Frontal cortex (tissue), 4 donors: ENCODE results near the gene CCDC187. TPM values are rescaled to one million over a fixed set of nuclear protein-coding genes. Genes with fewer than 3 reads are reported as not detected.

Source experiments
- DNase-seq, 2 donors: peaks; one replicate each; pipeline ENCODE4 v3.0.0; 2012; ENCODE audit warnings: low spot score in 2 of 2
- FAIRE-seq: peaks from 2 replicates; lab custom pipeline; 2012; peaks lifted over from hg19 to GRCh38; lab: Jason Lieb, UNC
- total RNA-seq: library from RNA; depleted of rRNA; stranded (reverse); fragments of >200 nt; gene quantifications from one replicate; pipeline ENCODE4 v1.2.3, GENCODE V29; 2014
- donor health status: control.
- donor health status: control.
- donor health status: control.

Gene CCDC187
- total RNA-seq, 1 donor from 2014 or later, result 0.41 TPM

GRCh38 chr9:136260521-136260920 is 43.4 kb downstream of the CCDC187 start:
- FAIRE-seq, result no peak

DNA sequence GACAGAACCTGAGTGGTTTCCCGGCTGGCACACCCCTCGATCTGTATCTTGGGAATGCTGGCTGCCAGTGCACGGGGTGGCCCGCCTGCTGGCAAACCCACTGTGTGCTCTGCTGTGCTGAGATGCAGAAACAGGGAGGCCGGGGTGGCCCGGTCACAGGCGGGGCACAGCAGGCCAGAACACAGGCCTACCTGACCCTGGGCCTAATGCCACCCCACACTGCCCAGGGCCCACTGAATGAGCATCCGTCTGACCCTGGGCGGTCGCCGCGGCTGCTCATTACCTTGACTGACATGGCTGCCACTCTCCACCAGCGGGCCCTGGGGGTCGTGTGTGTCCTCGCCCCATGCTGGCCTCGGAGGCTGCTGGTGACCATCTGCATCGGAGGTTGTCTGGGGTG is 44.1 kb downstream of the CCDC187 start:
- DNase-seq (no peak), FAIRE-seq (no peak)

More at GRCh38 chr9:136260521-136260920, 43.4 kb downstream of the CCDC187 start:
- no peak for DNase-seq

DNA sequence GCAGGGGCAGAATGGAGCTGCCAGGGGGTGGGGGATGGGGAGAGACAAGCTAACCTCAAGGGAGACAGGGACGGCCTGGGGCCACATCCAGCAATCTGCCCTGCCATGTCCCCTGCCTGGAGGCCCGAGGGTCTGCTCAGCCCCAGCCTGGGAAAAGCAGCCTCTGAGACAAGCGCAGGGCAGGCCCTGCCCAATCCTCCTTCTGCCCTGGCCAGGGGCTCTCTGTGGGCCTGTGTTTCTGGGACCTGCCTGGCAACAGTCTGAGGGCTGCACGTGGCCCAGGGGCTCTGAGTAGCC is 44.4 kb downstream of the CCDC187 start:
- no peak for DNase-seq
- FAIRE-seq, result no peak

- FAIRE-seq (no peak), DNase-seq (no peak)
Measured at GRCh38 chr9:136258786-136259516, 44.9 kb downstream of the CCDC187 start.

DNA sequence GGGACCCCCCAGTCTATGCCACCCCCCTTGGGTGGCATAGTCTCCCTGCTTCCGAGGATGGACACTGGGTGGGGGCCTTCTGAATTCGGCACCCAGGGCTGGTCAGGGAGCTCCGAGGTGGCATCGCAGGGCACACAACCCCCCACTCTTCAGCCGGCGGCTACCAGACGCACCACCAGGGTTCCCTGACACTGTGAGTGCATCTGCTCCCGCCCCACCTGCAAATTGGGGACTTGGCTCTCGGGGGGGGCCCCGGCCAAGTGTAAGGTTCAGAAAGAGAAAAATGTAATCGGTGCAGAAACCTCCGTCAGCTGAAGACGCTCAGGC is 45.6 kb downstream of the CCDC187 start:
- FAIRE-seq, result no peak

DNA sequence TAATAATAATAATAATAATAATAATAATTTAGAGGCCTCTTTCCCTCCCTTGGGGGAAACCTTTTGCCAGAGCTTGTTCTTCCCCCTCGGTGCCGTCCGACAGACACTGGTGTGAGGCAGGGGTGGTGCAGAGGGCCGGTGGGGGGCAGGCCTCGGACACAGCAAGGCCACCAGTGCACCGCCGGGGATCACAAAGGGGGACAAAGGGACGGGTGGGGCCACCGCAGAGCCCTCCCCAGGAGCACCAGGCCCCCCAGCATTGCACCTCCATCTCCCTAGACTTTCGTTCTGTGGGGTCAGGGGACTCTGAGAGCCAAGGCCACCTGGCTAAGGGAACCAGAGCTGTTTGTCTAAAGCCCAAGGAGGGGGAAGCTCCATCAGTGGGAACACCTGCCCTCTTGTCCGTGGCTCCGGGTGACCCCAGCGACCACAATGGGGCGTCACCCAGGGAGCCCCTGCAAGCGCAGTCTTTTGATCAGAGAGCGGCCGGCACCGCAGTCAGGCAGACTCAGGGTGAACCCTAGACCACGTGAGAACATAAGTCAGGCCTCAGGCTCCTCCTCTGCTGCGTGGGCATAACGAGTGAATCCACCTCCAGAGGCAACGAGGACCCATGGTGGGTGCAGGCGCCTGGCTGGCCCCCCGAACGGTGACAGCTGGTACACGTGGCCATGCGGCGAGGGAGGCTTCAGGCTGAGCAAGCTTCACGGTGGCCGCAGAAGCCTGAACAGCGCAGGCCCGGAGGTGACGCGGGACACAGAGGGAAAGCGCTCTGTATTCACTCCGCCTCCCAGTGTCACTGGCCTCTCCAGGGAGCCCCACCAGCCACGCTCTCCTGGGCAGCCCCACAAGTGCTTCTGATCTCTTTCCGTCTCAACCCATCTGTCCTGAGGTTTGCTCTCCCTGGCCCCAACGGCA is 46.3 kb downstream of the CCDC187 start:
- FAIRE-seq (no peak), DNase-seq (no peak)

More for the DNA sequence above, 45.6 kb downstream of the CCDC187 start:
- no peak for DNase-seq

- FAIRE-seq, result no peak
- no peak for DNase-seq
Measured at GRCh38 chr9:136255896-136256890, 47.7 kb downstream of the CCDC187 start.

DNA sequence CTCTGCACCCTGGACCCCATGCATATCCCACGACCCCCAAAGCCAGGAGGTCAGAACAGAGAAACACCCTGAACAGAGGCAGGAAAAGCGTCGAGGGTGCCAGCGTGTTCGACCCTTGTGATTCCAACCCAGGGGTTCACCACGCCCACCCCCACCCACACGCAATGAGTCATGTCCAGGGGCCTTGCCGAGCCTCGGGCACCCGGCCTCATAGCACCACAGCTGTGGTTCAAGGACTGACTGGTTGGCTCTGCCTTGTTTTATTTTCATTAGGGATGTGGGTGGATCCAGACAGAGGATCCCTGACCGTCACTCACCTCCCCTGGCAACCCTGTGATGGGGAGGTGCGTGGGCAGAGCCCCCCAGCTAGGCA is 48.7 kb downstream of the CCDC187 start:
- no peak for FAIRE-seq
- DNase-seq, result no peak

GRCh38 chr9:136254381-136255165 is 49.3 kb downstream of the CCDC187 start:
- DNase-seq (no peak), FAIRE-seq (no peak)

DNA sequence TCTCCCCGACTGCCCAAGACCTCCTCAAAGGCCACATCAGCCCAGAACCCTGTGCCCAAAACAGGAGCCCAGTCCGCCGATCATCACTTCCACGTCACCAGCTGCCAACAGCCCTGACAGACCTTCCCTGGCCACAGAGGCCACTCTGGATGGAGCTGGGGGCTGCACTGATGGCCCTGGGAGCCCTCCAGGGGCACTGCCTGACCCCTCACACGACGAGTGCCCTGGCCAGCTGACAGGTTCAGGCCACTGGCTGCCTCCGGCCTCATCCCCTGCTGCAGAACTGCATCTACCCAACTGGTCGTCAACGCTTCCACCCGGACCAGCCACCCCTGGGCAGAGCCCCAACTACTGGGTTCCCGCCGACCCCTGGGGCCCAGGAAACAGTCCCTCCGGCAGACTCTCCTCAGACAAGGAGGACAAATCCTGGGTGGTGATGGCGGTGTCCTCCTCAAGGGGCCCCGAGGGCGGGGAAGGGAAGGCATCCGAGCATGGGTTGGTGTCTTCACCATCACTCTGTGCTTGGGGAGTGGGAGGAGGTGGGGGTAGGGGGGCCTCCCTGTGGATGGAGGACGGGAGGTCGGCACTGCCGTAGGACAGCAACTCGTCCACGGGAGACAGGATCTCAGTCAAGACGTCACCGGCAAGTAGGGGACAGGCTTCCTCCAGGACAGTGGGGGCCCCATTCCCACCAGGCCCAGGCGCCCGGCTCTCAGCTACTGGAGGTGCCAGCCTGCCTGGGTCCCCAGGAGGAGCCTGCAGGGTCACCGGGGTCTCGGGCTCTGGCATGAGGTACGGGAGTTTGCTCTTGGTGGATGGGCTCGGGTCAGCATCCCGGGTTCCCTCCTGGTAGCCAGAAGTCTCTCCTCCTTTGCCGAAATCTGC is 50.4 kb downstream of the CCDC187 start:
- no peak for FAIRE-seq
- no peak for DNase-seq

- FAIRE-seq (no peak), DNase-seq (no peak)
Measured at GRCh38 chr9:136252846-136253245, 51.0 kb downstream of the CCDC187 start.

DNA sequence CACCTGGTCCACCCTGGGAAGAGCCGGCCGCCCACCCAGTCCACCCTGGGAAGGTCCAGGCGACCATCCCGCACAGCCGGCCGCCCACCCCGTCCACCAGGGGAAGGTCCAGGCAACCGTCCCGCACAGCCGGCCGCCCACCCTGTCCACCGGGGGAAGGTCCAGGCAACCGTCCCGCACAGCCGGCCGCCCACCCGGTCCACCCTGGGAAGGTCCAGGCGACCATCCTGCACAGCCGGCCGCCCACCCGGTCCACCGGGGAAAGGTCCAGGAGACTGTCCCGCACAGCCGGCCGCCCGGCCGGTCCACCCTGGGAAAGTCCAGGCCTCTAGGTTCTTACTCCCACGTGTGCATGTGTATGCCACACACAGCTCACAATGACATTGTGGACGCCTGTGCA is 51.6 kb downstream of the CCDC187 start:
- DNase-seq, result no peak
- FAIRE-seq, result no peak

- no peak for FAIRE-seq
- no peak for DNase-seq
Measured at GRCh38 chr9:136251264-136252115, 52.4 kb downstream of the CCDC187 start.

GRCh38 chr9:136250676-136251075 is 53.2 kb downstream of the CCDC187 start:
- no peak for FAIRE-seq
- DNase-seq, result no peak

DNA sequence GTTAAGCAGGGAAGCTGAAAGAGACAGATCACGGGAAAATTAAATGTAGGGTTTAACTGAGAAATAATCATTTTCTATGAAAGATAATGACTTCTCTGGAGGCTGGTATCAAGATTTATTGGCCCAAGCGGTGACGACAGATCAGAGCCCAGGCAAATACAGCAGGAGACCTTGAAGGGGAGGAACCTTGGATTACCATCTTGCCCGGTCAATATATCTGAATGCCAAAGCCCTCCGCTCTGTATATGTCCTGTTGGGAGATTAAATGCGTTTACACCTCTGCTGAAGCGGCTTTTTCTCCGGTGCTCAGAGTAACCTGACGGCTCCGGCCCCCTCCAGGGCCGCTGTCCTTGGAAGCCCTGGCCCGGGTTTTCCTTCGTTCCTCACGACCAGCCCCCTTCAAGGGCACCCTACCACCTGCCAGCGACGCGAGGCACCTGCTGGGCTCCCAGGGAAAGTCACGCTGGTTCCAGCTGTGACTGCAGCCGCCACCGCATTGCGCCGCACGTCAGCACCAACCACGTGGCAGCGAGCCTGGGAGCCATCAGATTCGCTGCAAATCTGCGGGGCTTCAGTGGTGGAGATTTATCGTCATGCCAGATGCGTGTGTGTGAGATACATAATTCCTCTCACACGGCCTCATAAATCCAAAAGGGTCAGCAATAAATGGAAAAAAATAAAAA is 53.9 kb downstream of the CCDC187 start:
- no peak for DNase-seq

DNA sequence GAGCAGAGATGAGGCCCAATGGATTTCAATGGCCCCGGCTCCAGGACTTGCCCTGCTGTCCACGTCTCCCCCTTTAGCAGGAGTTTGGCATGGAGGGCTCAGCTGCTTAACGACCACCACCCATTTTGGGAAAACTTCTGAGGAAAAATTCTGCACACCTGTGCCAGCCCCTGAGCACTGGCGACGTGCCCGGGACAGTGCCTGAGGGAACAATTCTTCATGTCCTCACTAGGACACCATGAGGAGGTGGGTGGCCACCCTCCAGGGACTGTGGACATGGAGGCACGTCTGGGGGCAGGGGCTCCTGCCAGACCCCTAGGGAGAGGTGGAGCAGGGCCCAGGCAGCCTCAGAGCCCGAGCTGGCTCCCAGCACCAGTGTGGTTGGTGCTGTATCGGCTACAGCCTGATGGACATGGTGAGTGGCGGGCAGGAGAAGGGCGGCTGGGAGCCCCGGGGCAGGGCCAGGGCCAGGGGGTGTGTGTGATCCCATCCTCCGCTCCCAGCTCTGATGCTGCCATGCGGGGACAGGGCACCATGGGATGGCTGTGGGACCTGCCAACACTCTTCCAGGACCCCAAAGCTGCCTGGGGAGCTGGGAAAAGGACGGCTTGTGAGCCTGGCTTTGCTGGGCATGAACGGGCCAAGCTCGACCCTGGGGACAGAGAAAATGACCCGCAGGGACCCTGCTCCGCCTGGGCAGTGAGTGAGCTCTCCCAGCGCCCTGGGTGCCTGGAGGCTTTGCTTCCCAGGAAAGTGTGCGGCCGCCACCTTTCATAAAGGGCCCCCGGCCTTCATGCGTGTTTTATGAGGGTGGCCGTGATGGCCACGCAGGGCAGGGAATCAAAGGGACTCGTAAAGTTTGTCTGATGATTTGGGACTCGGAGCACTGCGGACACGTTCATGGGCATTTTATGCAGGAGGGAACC is 54.7 kb downstream of the CCDC187 start:
- no peak for FAIRE-seq

More for the DNA sequence above, 53.9 kb downstream of the CCDC187 start:
- no peak for FAIRE-seq

More for the DNA sequence above, 54.7 kb downstream of the CCDC187 start:
- no peak for DNase-seq
